ENCODE results near the gene JAK1.
"Not testable (repeated sequence)": the region's sequence is repeated elsewhere in the genome, so short reads cannot be mapped to it uniquely, and the experiment has no call there.

The JAK1 gene

GRCh38 chr1:64966158-64966971, at the start of gene JAK1:
JAK1 (minus strand) TSS chr1:64966549; CDS start chr1:64886264, 80,285 bp downstream.
- DNase-seq (ENCODE audit: low spot score): peak; percentile 85

DNA sequence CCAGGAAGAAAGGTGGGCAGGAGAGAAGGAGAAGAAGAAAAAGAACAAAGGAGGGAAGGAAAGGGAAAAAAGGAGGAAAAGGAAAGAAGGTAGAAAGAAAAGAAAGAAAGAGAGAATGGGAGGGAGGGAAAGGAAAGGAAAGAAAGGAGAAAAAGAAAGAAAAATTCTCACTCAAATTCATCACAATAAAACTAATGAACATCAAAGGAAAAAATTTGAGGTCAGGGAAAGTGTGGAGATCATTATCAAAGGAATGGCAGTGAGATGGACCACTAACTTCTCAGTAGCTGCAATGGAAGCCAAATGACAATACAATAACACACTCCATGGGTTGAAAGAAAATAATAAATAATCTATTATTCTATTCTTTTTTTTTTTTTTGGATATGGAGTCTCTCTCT, 48.0 kb upstream of the JAK1 start:
- no peak for DNase-seq (ENCODE audit: low spot score)

GRCh38 chr1:65011983-65012382, 45.6 kb upstream of the JAK1 start:
- DNase-seq (ENCODE audit: low spot score): no peak

- no peak for DNase-seq (ENCODE audit: low spot score)
Observed at GRCh38 chr1:65009724-65010420, 43.5 kb upstream of the JAK1 start.

GRCh38 chr1:65009176-65009575, 42.8 kb upstream of the JAK1 start:
- no peak for DNase-seq (ENCODE audit: low spot score)

GRCh38 chr1:65006806-65007205, 40.5 kb upstream of the JAK1 start:
- DNase-seq (ENCODE audit: low spot score): no peak

GRCh38 chr1:65003316-65003664, 36.9 kb upstream of the JAK1 start:
- DNase-seq (ENCODE audit: low spot score): no peak

GRCh38 chr1:65002508-65003315, 36.4 kb upstream of the JAK1 start:
- peak; percentile 86 for DNase-seq (ENCODE audit: low spot score)

DNA sequence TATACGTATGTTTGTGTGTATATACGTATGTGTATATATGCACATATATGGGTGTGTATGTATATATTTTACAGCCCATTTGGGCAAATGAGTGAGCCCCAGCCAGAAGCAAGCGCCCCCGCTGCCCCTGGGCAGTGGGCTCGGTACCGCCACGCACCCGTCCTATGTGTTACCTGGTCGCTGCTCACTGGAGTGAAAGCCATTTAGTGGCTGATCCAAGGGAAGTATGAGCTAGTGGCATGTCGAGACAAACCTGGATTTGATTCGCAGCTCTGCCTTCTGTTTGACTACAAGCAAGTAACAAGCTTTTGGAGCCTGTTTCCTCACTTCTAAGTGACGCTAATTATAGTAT, 35.8 kb upstream of the JAK1 start:
- no peak for DNase-seq (ENCODE audit: low spot score)

GRCh38 chr1:65001231-65001792, 35.0 kb upstream of the JAK1 start:
- no peak for DNase-seq (ENCODE audit: low spot score)

DNA sequence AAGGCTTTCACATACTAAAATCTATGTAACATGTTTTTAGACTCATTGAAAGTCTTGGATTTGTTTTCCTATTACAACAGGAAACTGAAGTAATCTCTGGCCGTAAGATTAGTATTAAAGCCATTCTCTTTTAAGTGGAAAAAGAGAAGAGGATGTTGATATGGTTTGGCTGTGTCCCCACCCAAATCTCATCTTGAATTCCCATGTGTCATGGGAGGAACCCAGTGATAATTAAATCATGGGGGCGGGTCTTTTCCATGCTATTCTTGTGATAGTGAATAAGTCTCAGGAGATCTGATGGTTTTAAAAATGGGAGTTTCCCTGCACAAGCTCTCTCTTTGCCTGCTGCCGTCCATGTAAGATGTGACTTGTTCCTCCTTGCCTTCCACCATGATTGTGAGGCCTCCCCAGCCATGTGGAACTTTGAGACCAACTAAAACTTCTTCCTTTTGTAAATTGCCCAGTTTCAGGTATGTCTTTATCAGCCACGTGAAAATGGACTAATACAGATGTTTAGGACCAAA, 32.1 kb upstream of the JAK1 start:
- DNase-seq (ENCODE audit: low spot score): not testable (repeated sequence)

- DNase-seq (ENCODE audit: low spot score): no peak
Observed at GRCh38 chr1:64996541-64997257, 30.4 kb upstream of the JAK1 start.

DNA sequence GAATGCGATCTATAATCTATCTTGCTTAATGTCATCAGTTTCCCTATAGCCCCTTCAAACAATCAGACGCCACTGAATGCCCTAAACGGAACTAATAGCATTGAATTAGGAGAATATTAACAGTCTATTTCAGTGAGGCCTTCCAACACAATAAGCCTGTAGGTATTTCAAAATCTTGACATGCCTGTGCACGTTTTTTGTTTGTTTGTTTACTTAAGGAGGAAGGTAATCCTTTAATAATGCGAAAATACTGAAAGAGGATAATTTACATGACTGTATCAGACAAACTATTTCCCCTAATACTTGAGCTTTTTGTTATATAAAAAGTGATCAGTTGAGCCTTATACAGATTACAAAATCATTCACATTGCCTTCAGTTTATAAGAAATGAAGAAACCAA, 29.0 kb upstream of the JAK1 start:
- DNase-seq (ENCODE audit: low spot score): no peak

DNA sequence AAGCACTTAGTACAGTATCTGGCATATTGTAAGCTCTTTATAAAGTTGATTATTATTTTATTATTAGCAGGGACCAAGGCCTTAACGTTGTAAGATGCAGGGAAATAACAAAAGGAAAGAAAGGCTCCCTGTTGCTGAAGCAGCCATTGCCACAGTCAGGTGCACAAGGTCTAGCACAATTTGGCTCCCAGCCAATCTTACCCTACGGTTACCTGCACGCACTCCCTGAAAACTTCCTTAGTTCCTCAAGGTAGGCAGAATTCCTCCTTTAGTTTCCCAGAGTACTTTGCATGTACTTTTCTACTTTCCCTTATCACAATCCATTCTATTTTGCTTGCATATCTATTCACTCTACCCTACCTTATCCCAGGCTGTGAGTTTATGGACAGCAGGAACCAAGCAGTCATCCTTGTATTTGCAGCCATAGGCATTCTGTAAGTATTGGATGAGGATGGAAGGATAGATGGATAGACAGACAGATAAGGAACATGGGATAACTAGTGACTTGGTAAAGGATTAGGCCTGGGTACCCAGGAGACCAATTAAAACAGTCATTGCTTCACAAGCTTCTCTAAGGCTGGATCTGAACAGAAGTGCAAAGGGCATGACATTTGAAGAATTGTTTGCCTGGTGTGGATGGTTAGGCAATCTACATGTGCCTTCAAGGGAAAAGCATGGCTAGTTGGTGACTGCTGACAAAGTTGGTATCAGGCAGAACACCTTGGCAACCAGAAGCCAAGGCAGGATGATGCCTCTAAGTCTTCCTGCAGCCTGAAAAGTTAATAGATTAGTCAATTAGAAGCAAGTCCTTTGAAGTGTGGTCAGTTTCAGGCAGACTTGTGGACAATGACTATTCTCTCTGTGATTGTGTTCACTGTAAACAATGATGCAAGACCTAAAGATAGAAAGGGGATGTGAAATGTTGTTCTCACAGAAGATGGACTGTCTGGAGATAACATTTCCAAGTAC, 20.8 kb upstream of the JAK1 start:
- no peak for DNase-seq (ENCODE audit: low spot score)

DNA sequence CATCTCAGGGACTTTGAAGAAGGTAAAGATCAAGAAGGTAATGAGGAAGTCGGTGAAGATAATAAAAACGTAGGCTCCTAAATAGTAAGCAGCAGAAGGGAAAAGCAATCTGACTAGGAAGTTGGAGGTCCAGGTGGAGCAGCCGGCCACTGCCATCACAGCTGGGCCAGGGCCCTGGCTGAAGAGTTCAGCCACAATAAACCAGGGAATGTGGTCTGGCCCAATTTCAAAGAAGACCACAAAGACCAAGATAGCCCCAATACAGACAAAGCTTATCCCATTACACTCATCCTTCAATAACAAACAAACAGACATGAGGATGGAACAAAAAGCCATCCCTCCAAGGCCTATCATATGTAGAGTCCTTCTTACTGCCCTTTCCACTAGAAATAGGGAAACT, 18.4 kb upstream of the JAK1 start:
- no peak for DNase-seq (ENCODE audit: low spot score)

DNA sequence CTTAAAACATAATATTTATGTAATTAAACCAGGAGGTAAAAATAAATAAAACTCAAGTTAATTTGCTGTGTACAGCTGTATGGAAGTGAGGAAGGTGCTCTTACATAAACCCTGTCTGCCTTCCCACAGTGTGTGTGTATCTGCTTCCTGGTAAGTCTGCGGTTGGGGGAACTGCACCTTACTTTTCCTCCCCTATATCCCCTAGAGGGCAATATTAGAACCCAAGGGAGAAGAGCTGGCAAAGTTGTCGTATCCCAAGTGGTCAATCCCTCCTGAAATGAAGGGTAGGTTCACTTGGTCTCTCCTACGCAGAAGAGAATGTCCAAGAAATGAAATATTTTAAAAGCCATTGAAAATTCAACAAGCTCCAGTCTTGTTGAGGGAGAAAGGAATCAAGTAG, 17.8 kb upstream of the JAK1 start:
- DNase-seq (ENCODE audit: low spot score): no peak

- no peak for DNase-seq (ENCODE audit: low spot score)
Observed at GRCh38 chr1:64983110-64983509, 16.8 kb upstream of the JAK1 start.

DNA sequence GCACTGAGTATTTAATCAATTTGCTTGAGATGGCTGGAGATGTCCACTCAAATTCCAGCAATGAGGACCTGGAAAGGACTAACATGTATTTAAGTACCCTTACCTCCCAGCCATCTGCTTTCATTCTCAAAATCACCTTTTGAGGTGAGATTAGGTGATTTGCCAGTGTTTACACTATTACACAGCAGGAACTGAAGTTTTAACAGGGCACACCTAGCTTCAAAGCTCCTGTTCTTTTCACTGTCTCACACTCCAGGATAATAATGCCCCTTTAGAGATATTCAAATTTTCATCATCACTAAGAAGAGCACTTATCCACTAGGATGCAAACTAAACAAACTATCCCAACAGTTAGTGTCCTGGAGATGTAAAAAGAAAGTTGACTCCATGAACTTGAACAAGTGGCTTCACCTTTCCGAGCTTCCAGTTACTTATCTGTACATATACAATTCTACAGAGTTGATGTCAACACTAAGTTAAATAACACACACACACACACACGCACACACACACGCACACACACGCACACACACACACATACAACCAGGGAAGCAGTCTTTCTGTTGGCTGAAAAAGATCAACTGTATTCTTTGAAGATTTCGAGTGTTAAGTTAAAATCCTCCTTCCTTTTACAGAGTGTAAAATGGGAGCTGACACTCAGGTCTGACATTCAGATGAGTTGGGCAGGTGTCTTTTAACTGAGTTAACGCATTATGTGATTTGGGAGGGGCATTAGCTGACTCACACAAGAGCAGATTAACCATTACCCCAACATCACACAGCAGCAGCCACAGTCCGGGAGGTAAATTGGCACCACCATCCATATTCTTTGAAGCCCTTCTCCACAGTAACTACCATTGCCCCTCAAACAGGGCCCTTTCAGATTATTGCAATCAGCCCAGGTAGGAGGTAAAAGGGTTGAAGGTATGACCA, 15.5 kb upstream of the JAK1 start:
- DNase-seq (ENCODE audit: low spot score): no peak

Data from RKO (cell line).